Mesendoderm (in vitro differentiated cells): Measurements from ENCODE around the gene IL20.
"Not testable (repeated sequence)": the region's sequence is repeated elsewhere in the genome, so short reads cannot be mapped to it uniquely, and the experiment has no call there.

Source experiments
- DNase-seq: peaks from one replicate; pipeline ENCODE4 v3.0.0; 2013
- H2AK5ac ChIP-seq: 2 replicates; pipeline ENCODE4 v1.6.1; 2013; ENCODE audit warnings: low read length, inconsistent platforms
- H2BK120ac ChIP-seq: 2 replicates; pipeline ENCODE4 v1.6.1; 2013; ENCODE audit warnings: low read depth, mild to moderate bottlenecking, low read length, moderate library complexity, mixed read lengths
- H2BK15ac ChIP-seq: replicated peaks from 2 replicates; pipeline ENCODE4 v1.6.1; 2013; ENCODE audit warnings: low read depth, mild to moderate bottlenecking, moderate library complexity
- H2BK5ac ChIP-seq: 2 replicates; pipeline ENCODE4 v1.6.1; 2013; ENCODE audit warnings: low read length, inconsistent platforms
- H3K18ac ChIP-seq: 2 replicates; pipeline ENCODE4 v1.6.1; 2013; ENCODE audit warnings: mild to moderate bottlenecking, low read length, mixed read lengths
- H3K23ac ChIP-seq: one replicate; pipeline ENCODE4 v1.6.1; 2013; ENCODE audit warnings: low read length
- H3K27ac ChIP-seq: 2 replicates; pipeline ENCODE4 v1.5.1; 2013; ENCODE audit warnings: low read depth, mild to moderate bottlenecking, inconsistent platforms, low read length, moderate library complexity
- H3K27me3 ChIP-seq: 2 replicates; pipeline ENCODE4 v1.6.1; 2013; ENCODE audit warnings: low read length, control low read depth, mild to moderate bottlenecking, inconsistent platforms; ENCODE audit not compliant: insufficient read depth, poor library complexity
- H3K36me3 ChIP-seq: 2 replicates; pipeline ENCODE4 v1.6.1; 2013; ENCODE audit warnings: low read length, inconsistent platforms; ENCODE audit not compliant: control insufficient read depth, insufficient read depth
- H3K4ac ChIP-seq: one replicate; pipeline ENCODE4 v1.6.1; 2013; ENCODE audit warnings: low read depth, mild to moderate bottlenecking, low read length, moderate library complexity
- H3K4me1 ChIP-seq: 2 replicates; pipeline ENCODE4 v1.6.1; 2013; ENCODE audit warnings: low read depth, low read length, inconsistent platforms; ENCODE audit not compliant: control insufficient read depth
- H3K4me2 ChIP-seq: 2 replicates; pipeline ENCODE4 v1.6.1; 2013; ENCODE audit warnings: low read length
- H3K4me3 ChIP-seq: 2 replicates; pipeline ENCODE4 v1.5.1; 2013; ENCODE audit warnings: mild to moderate bottlenecking, low read length
- H3K56ac ChIP-seq: one replicate; pipeline ENCODE4 v1.6.1; 2013; ENCODE audit warnings: low read length
- H3K79me1 ChIP-seq: 2 replicates; pipeline ENCODE4 v1.6.1; 2013; ENCODE audit warnings: low read length, inconsistent platforms
- H3K79me2 ChIP-seq: 2 replicates; pipeline ENCODE4 v1.6.1; 2013; ENCODE audit warnings: mild to moderate bottlenecking, low read length; ENCODE audit not compliant: control insufficient read depth, insufficient read depth
- H3K9ac ChIP-seq: 2 replicates; pipeline ENCODE4 v1.6.1; 2013; ENCODE audit warnings: low read length, inconsistent platforms
- H4K5ac ChIP-seq: one replicate; pipeline ENCODE4 v1.6.1; 2013; ENCODE audit warnings: low read length
- H4K8ac ChIP-seq: one replicate; pipeline ENCODE4 v1.6.1; 2013; ENCODE audit warnings: low read depth, mild to moderate bottlenecking, control low read depth, low read length, moderate library complexity
- WGBS: extraction: QIAGEN DNeasy Blood & Tissue Kit; methylation state at CpG from one replicate; pipeline ENCODE4 v1.1.7; 2013; ENCODE audit warnings: low lambda C conversion rate, missing lambda C conversion rate; ENCODE audit not compliant: insufficient coverage; ENCODE audit errors: extremely low coverage; 5-methylcytosine and 5-hydroxymethylcytosine counted together

The IL20 gene

GRCh38 chr1:206853696-206854095, 11.7 kb upstream of the IL20 start:
- not testable (repeated sequence) for H4K8ac ChIP-seq, H3K9ac ChIP-seq, H3K79me2 ChIP-seq, H3K36me3 ChIP-seq, H2AK5ac ChIP-seq, DNase-seq, H2BK5ac ChIP-seq, H3K4ac ChIP-seq, H3K23ac ChIP-seq, H3K27me3 ChIP-seq, H3K56ac ChIP-seq, H3K4me2 ChIP-seq, H3K4me3 ChIP-seq, H3K4me1 ChIP-seq, H3K79me1 ChIP-seq, H3K27ac ChIP-seq, H4K5ac ChIP-seq, H3K18ac ChIP-seq, H2BK15ac ChIP-seq, H2BK120ac ChIP-seq

DNA sequence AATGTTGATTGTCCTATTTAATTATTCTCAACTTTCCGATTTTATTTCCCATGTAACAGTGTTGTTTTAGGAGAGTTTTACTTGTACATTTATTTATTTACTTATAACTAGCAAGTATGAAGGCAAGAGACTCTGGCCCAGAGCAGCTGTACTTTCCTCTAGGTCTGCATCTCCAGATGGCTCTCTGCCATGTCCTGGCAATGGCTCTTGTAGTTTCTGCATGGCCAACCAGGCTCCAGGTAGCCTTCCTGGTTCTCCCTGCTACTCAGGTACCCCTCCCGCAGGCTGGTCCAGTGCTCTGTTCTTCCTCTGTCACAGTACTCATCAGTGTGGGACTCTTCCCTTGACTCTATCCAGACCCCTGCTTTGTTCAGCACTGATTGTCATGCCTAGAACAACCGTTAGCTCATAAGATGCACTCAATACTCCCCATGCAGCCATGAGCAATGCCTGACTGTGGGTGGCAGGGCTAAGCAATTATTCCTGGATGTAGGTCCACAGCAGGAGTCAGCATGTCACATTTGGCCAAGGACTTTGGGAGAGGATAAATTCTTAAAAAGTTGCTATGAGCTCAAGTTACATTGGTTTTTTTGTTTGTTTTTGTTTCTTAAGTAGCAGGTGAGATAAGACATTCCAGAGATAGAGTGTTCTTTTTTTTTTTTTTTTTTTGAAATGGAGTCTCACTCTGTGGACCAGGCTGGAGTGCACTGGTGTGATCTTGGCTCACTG, 10.9 kb upstream of the IL20 start:
- Histone ChIP-seq H2BK15ac (no peak overlapping the region), H3K27ac (no peak overlapping the region), H3K9ac (no peak overlapping the region), H3K79me1 (no peaks in the 10 kb centered on the region), H3K79me2 (no peaks in the 10 kb centered on the region), H3K36me3 (no peaks in the 10 kb centered on the region), H3K4ac (no peak overlapping the region), H2BK5ac (no peak overlapping the region), H2AK5ac (no peak overlapping the region), H3K23ac (no peak overlapping the region), H3K27me3 (no peaks in the 10 kb centered on the region), H3K4me2 (no peak overlapping the region), H2BK120ac (no peak overlapping the region), H3K56ac (no peak overlapping the region), H4K5ac (no peak overlapping the region), H3K18ac (no peak overlapping the region), H3K4me1 (no peaks in the 10 kb centered on the region), H3K4me3 (no peak overlapping the region), H4K8ac (no peak overlapping the region)
- DNase-seq = peak; percentile 51
- no CpG with 5 or more reads among the region's 3 CpGs for WGBS

DNA sequence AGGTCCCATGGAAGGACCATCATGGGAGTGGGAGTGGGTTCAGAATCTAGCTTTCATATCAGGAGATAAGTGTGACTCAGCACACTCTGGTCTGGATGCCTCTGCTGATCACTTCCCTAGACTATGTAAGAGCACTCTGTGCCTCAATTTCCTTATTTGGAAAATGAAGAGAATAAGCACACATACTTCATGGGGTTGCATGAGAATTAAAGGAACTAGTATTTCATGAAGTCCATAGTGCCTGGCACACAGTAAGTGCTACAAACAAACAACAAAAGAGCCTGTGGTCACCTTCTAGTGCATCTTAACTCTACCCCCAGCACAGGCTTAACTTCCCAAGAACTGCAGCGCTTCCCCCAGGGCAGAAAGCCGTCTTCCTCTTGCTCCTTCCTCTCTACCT, 9.6 kb upstream of the IL20 start:
- Histone ChIP-seq H3K36me3 (no peaks in the 10 kb centered on the region), H3K9ac (no peak overlapping the region), H4K5ac (no peak overlapping the region), H3K4ac (no peak overlapping the region), H3K18ac (no peak overlapping the region), H3K4me3 (no peak overlapping the region), H2BK5ac (no peak overlapping the region), H3K27me3 (no peaks in the 10 kb centered on the region), H2BK120ac (no peak overlapping the region), H2BK15ac (no peak overlapping the region), H3K79me2 (no peaks in the 10 kb centered on the region), H4K8ac (no peak overlapping the region), H3K4me1 (no peaks in the 10 kb centered on the region), H3K79me1 (no peaks in the 10 kb centered on the region), H2AK5ac (no peak overlapping the region), H3K4me2 (no peak overlapping the region), H3K56ac (no peak overlapping the region), H3K23ac (no peak overlapping the region), H3K27ac (no peak overlapping the region)
- no peak for DNase-seq
- WGBS = no CpG with 5 or more reads among the region's 2 CpGs

DNA sequence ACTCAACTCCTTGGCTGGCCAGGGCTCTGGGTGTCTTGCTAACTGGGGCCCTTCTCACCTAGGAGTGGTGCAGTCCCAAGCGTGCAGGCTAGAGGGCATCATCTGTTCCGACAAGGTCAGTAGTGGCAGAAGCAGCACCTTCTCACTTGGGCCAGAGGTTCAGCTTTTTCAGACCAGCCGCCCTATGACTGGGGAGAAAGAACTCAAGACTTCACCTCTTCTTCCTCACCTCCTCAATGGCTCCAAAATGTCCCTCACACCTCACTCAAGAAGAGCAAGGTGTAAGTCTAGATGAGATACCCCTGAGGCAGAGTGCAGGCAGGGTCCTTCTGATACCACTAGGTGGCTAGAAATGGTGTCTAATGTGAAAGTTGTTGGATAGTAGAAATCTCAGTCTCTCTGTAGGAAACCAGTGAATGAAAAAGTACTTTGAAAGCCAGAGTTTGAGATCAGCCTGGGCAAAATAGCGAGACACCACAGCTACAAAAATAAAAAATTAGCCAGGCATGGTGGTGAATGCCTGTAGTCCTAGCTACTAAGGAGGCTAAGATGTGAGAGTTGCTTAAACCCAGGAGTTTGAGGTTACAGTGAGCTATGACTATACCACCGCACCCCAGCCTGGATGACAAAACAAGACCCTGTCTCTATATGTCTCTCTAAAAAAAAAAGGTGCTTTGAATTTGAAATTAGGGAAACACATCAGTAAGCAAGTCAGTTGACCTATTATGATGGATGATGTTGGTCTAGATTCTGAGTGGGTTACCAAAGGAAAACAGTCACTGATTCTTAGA, 8.6 kb upstream of the IL20 start:
- Histone ChIP-seq H3K27me3 (no peaks in the 10 kb centered on the region), H3K4me1 (no peaks in the 10 kb centered on the region), H3K56ac (no peak overlapping the region), H3K23ac (no peak overlapping the region), H2BK120ac (no peak overlapping the region), H3K18ac (no peak overlapping the region), H3K4me3 (no peak overlapping the region), H2BK5ac (no peak overlapping the region), H3K4me2 (no peak overlapping the region), H3K36me3 (no peaks in the 10 kb centered on the region), H4K5ac (no peak overlapping the region), H3K4ac (no peak overlapping the region), H3K79me2 (no peaks in the 10 kb centered on the region), H2AK5ac (no peak overlapping the region), H4K8ac (no peak overlapping the region), H3K79me1 (no peaks in the 10 kb centered on the region), H3K27ac (no peak overlapping the region), H2BK15ac (no peak overlapping the region), H3K9ac (no peak overlapping the region)
- DNase-seq = peak; percentile 41
- WGBS = no CpG with 5 or more reads among the region's 5 CpGs

DNA sequence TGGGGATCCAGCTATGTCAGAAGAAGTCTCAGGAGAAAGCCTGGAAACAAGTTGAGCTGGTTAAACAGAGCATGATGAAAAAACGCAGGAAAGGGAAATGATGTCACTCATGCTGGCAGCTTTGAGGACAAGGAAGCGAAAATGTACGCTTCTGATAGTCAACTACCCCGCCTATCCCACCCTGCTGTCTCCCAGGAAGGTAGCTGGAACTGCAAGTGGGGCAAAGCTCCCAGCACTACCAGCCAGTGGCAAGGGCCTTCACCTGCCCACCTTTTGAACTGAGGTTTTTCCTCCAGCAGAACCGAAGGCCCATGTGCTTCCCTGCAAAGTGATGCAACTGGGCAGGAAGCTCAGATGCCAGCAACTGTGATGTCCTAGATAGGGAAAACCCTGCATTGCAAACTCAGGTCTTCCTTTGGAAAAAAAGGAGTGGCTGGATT, 6.3 kb upstream of the IL20 start:
- DNase-seq = no peak
- Histone ChIP-seq H4K8ac (no peak overlapping the region), H3K4ac (no peak overlapping the region), H3K56ac (no peak overlapping the region), H3K9ac (no peak overlapping the region), H3K27ac (no peak overlapping the region), H2BK15ac (no peak overlapping the region), H3K4me2 (no peak overlapping the region), H3K27me3 (no peaks in the 10 kb centered on the region), H3K79me1 (no peaks in the 10 kb centered on the region), H3K36me3 (no peaks in the 10 kb centered on the region), H2AK5ac (no peak overlapping the region), H3K23ac (no peak overlapping the region), H3K18ac (no peak overlapping the region), H3K4me1 (no peaks in the 10 kb centered on the region), H4K5ac (no peak overlapping the region), H2BK5ac (no peak overlapping the region), H3K79me2 (no peaks in the 10 kb centered on the region), H2BK120ac (no peak overlapping the region), H3K4me3 (no peak overlapping the region)
- no CpG with 5 or more reads among the region's 5 CpGs for WGBS
